GM10248 (cell line): ENCODE measurements around the gene SGSM1.

Source experiments
- CTCF ChIA-PET: fragments of 300-600 bp; sonication (Branson Sonifier 250); formaldehyde crosslinking; extraction: SDS; loops from one replicate; lab custom pipeline; 2021; ENCODE audit warnings: antibody characterized with exemption; lab: Yijun Ruan, JAX
- POLR2A ChIA-PET: fragments of 350-650 bp; sonication (Branson Sonifier 250); formaldehyde crosslinking; extraction: SDS; loops from one replicate; lab custom pipeline; 2020; ENCODE audit warnings: antibody characterized with exemption; lab: Yijun Ruan, JAX
- DNase-seq: peaks from one replicate; pipeline ENCODE4 v3.0.0; 2012; ENCODE audit errors: extremely low spot score
- CTCF ChIP-seq: IDR thresholded peaks from 2 replicates; pipeline ENCODE4 v1.5.1; 2012; ENCODE audit warnings: mild to moderate bottlenecking, low read depth; ENCODE audit errors: extremely low read depth, missing control alignments, control extremely low read depth

SGSM1 gene

GRCh38 chr22:24865508-24865907, 59.5 kb downstream of the SGSM1 start:
- TF ChIP-seq CTCF: no peak
- POLR2A ChIA-PET: no interaction called here
- CTCF ChIA-PET: interaction anchor here (1.3 to 4.6 kb wide), 3 partner anchors 11 to 15 kb away, joined by 3 to 13 read pairs (median 10); no protein-coding TSS in a partner anchor
- no peak for DNase-seq

- DNase-seq: no peak
- no peak for TF ChIP-seq CTCF
- ChIA-PET POLR2A (no interaction called here), CTCF (interaction anchor here (2.4 kb wide), 1 partner anchor 17 kb away, joined by 10 read pairs; no protein-coding TSS in a partner anchor)
Observed at GRCh38 chr22:24867323-24868022, 61.5 kb downstream of the SGSM1 start.

GRCh38 chr22:24868979-24869378, 63.0 kb downstream of the SGSM1 start:
- DNase-seq: no peak
- no peak for TF ChIP-seq CTCF
- POLR2A ChIA-PET: no interaction called here
- CTCF ChIA-PET: no interaction called here

GRCh38 chr22:24871611-24872205, 65.7 kb downstream of the SGSM1 start:
- no peak for DNase-seq
- no peak for TF ChIP-seq CTCF
- POLR2A ChIA-PET: no interaction called here
- CTCF ChIA-PET: no interaction called here

GRCh38 chr22:24873226-24873625, 67.2 kb downstream of the SGSM1 start:
- no peak for TF ChIP-seq CTCF
- CTCF ChIA-PET: no interaction called here
- POLR2A ChIA-PET: no interaction called here
- DNase-seq: no peak

- TF ChIP-seq CTCF: no peak
- POLR2A ChIA-PET: no interaction called here
- DNase-seq: no peak
- CTCF ChIA-PET: interaction anchor here (2.3 kb wide), 1 partner anchor 26 kb away, joined by 14 read pairs; no protein-coding TSS in a partner anchor
Observed at GRCh38 chr22:24875862-24876506, 70.0 kb downstream of the SGSM1 start.
